Lower leg skin (tissue), 4 donors: ENCODE results near the gene CBY2. TPM values are rescaled to one million over a fixed set of nuclear protein-coding genes. Genes with fewer than 3 reads are reported as not detected.

Source experiments
- DNase-seq, 2 donors: peaks; one replicate each; pipeline ENCODE4 v3.0.0-alpha.2; 2019; ENCODE audit warnings: low spot score in 2 of 2
- H3K4me3 ChIP-seq: fragments of 200-600 bp; sonication (generic); 2 replicates; pipeline ENCODE4 v1.5.1; 2017; ENCODE audit warnings: mild to moderate bottlenecking, low read depth; ENCODE audit not compliant: poor library complexity, severe bottlenecking
- POLR2A ChIP-seq, 2 donors: fragments of 450-650 bp; IDR thresholded peaks; one replicate each; pipeline ENCODE4 v1.6.1; 2016 to 2017; ENCODE audit warnings: antibody characterized with exemption in 2 of 2, mild to moderate bottlenecking in 1 of 2, moderate library complexity in 1 of 2
- WGBS, 2 donors: methylation state at CpG; one replicate each; pipeline ENCODE4 v1.1.5; 2018; 5-methylcytosine and 5-hydroxymethylcytosine counted together
- intact Hi-C: fragments of 100-400 bp; cut with DNase I; formaldehyde crosslinking; loops from one replicate; pipeline ENCODE4 v1.15.0; 2023; ENCODE audit warnings: low total_unique reads
- total RNA-seq, 4 donors: library from RNA; depleted of rRNA; stranded (reverse); fragments of >200 nt; gene quantifications; one replicate each; pipeline ENCODE4 v1.1.0, GENCODE V29; 2016
- TF ChIP-seq, protein P1 (sequence below), 3 donors: fragments of 450-650 bp; IDR thresholded peaks; one replicate each; pipeline ENCODE4 v1.5.1; 2016; ENCODE audit warnings: antibody characterized with exemption in 3 of 3, mild to moderate bottlenecking in 3 of 3, moderate library complexity in 2 of 3

CBY2 gene
- total RNA-seq, 4 donors from 2014 or later: 0.45 TPM; not detected in 3

- no peak for DNase-seq
- 78 to 79% methylated on average over 3 of the region's 3 CpGs for WGBS, 2 donors
- TF ChIP-seq, protein P1, sequence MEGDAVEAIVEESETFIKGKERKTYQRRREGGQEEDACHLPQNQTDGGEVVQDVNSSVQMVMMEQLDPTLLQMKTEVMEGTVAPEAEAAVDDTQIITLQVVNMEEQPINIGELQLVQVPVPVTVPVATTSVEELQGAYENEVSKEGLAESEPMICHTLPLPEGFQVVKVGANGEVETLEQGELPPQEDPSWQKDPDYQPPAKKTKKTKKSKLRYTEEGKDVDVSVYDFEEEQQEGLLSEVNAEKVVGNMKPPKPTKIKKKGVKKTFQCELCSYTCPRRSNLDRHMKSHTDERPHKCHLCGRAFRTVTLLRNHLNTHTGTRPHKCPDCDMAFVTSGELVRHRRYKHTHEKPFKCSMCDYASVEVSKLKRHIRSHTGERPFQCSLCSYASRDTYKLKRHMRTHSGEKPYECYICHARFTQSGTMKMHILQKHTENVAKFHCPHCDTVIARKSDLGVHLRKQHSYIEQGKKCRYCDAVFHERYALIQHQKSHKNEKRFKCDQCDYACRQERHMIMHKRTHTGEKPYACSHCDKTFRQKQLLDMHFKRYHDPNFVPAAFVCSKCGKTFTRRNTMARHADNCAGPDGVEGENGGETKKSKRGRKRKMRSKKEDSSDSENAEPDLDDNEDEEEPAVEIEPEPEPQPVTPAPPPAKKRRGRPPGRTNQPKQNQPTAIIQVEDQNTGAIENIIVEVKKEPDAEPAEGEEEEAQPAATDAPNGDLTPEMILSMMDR (IDR thresholded peaks at IDR 0.05): no peak
- no peak for TF ChIP-seq POLR2A (IDR thresholded peaks at IDR 0.05)
- H3K4me3 ChIP-seq: no peak overlapping the region
- intact Hi-C loops: no loop called here
These were observed 13.2 kb downstream of the CBY2 start for GRCh38 chr13:45715351-45715750.

- H3K4me3 ChIP-seq: no peak overlapping the region
- no peak for DNase-seq
- TF ChIP-seq, protein P1 (IDR thresholded peaks at IDR 0.05): no peak
- TF ChIP-seq POLR2A (IDR thresholded peaks at IDR 0.05): no peak
- WGBS, 2 donors: 53 to 66% methylated on average over 1 of the region's 1 CpG
- intact Hi-C loops: no loop called here
These were observed 15.2 kb downstream of the CBY2 start for GRCh38 chr13:45717349-45717748.

DNA sequence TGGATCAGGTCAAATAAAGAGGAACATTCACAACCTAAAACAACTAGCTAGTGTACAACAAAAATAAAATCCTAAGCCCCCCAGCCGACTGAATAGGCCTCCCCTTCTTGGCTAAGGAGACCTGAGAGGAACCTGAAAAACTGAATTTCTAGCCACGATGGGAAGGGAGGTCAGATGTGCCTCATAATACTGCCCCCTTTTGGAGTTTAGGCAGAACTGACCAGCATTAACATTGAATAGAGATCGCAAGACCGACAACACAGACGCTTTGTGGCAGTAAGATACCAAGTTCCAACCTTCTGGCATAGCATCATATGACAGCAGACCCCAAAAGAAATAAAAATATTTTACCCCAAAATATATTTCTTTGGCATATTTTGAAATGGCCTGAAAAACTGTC is 15.9 kb downstream of the CBY2 start:
- DNase-seq: no peak
- intact Hi-C loops: no loop called here
- no peak for TF ChIP-seq POLR2A (IDR thresholded peaks at IDR 0.05)
- TF ChIP-seq, protein P1 (IDR thresholded peaks at IDR 0.05): no peak
- WGBS, 2 donors: 65 to 69% methylated on average over 5 of the region's 5 CpGs
- H3K4me3 ChIP-seq: no peak overlapping the region

DNA sequence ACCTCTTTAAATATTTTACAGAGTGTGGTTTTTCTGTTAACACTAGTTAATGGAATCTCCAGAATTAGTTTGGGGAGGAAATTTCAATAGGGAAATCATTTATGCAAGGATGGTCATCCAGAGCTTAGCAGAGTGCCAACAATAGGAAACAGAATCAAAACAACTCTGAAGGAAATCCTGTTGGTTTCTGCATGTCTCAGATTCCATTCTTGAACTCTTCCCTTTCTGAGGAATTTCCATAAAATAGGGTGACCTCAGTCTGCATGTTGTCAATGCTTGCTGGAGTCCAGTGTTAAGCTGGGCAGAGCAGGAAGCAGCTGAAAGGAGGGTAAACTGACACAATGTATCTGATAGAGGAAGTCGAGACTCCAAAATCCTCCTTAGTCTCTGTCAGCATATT is 16.9 kb downstream of the CBY2 start:
- H3K4me3 ChIP-seq: no peak overlapping the region
- DNase-seq: no peak
- 66 to 72% methylated on average over 1 of the region's 1 CpG for WGBS, 2 donors
- TF ChIP-seq, protein P1 (IDR thresholded peaks at IDR 0.05): no peak
- no peak for TF ChIP-seq POLR2A (IDR thresholded peaks at IDR 0.05)
- intact Hi-C loops: no loop called here

GRCh38 chr13:45721203-45721731 is 19.1 kb downstream of the CBY2 start:
- intact Hi-C loops: no loop called here
- TF ChIP-seq, protein P1 (IDR thresholded peaks at IDR 0.05): no peak
- no peak for TF ChIP-seq POLR2A (IDR thresholded peaks at IDR 0.05)
- 75 to 91% methylated on average over 5 of the region's 5 CpGs for WGBS, 2 donors
- peak in 1 of 2 donors; percentile 52 for DNase-seq
- no peak overlapping the region for H3K4me3 ChIP-seq

GRCh38 chr13:45723798-45724197 is 21.7 kb downstream of the CBY2 start:
- DNase-seq: no peak
- TF ChIP-seq POLR2A (IDR thresholded peaks at IDR 0.05): no peak
- TF ChIP-seq, protein P1 (IDR thresholded peaks at IDR 0.05): no peak
- H3K4me3 ChIP-seq: no peak overlapping the region
- WGBS, 2 donors: 77 to 82% methylated on average over 2 of the region's 2 CpGs
- intact Hi-C loops: no loop called here
